ENCODE measurements around the gene ELP4. TPM values are rescaled to one million over a fixed set of nuclear protein-coding genes. Genes with fewer than 3 reads are reported as not detected.

Gene ELP4
- total and polyA plus RNA-seq, 2 experiments from 2014 or later = 12.3 to 25.1 TPM

- TF ChIP-seq CTCF (IDR thresholded peaks at IDR 0.05; ENCODE audit: poor library complexity) (no peak), EZH2 (IDR thresholded peaks at IDR 0.05; ENCODE audit: borderline replicate concordance) (peak; percentile 68), EZH2phosphoT487 (IDR thresholded peaks at IDR 0.05; ENCODE audit: low read depth, severe bottlenecking, unreplicated experiment) (peak; percentile 20)
- no peak overlapping the region for H2AFZ ChIP-seq
- no peaks in the 10 kb centered on the region for H4K20me1 ChIP-seq (ENCODE audit: insufficient read depth, poor library complexity, severe bottlenecking)
- DNase-seq (ENCODE audit: low spot score) = no peak
- peaks cover 37% of the 10 kb centered on the region for H3K4me1 ChIP-seq (ENCODE audit: insufficient read depth)
- H3K36me3 ChIP-seq (replicated peaks; ENCODE audit: insufficient read depth, low read depth) = no peaks in the 10 kb centered on the region
- H3K4me2 ChIP-seq = no peak overlapping the region
- 8% methylated on average over 9 of the region's 9 CpGs for WGBS (ENCODE audit: low lambda C conversion rate, missing lambda C conversion rate)
- H3K9me2 ChIP-seq (replicated peaks; ENCODE audit: insufficient read depth) = no peaks in the 10 kb centered on the region
- no peak overlapping the region for H3K27ac ChIP-seq
- H3K27me3 ChIP-seq = peaks cover 100% of the 10 kb centered on the region
- H3K79me2 ChIP-seq = no peaks in the 10 kb centered on the region
- no peak overlapping the region for H3K4me3 ChIP-seq
- H3K9me3 ChIP-seq (ENCODE audit: low read depth) = no peaks in the 10 kb centered on the region
These were observed 298.5 kb downstream of the ELP4 start for GRCh38 chr11:31807799-31808667.

GRCh38 chr11:31808721-31809540 lies 299.4 kb downstream of the ELP4 start:
- Histone ChIP-seq H3K9me3 (ENCODE audit: low read depth) (no peaks in the 10 kb centered on the region), H3K27ac (no peak overlapping the region), H2AFZ (no peak overlapping the region), H4K20me1 (ENCODE audit: insufficient read depth, poor library complexity, severe bottlenecking) (no peaks in the 10 kb centered on the region), H3K36me3 (replicated peaks; ENCODE audit: insufficient read depth, low read depth) (no peaks in the 10 kb centered on the region), H3K4me3 (no peak overlapping the region), H3K9me2 (replicated peaks; ENCODE audit: insufficient read depth) (no peaks in the 10 kb centered on the region), H3K79me2 (no peaks in the 10 kb centered on the region), H3K4me1 (ENCODE audit: insufficient read depth) (peaks cover 43% of the 10 kb centered on the region), H3K27me3 (peaks cover 100% of the 10 kb centered on the region), H3K4me2 (no peak overlapping the region)
- DNase-seq (ENCODE audit: low spot score) = no peak
- TF ChIP-seq EZH2phosphoT487 (IDR thresholded peaks at IDR 0.05; ENCODE audit: low read depth, severe bottlenecking, unreplicated experiment) (peak; percentile 24), EZH2 (IDR thresholded peaks at IDR 0.05; ENCODE audit: borderline replicate concordance) (no peak)
- WGBS (ENCODE audit: low lambda C conversion rate, missing lambda C conversion rate) = 6% methylated on average over 21 of the region's 21 CpGs

- Histone ChIP-seq H3K4me2 (peak overlapping the region; percentile 83), H3K4me1 (ENCODE audit: insufficient read depth) (peaks cover 40% of the 10 kb centered on the region), H3K36me3 (replicated peaks; ENCODE audit: insufficient read depth, low read depth) (no peaks in the 10 kb centered on the region), H3K27me3 (peaks cover 100% of the 10 kb centered on the region), H4K20me1 (ENCODE audit: insufficient read depth, poor library complexity, severe bottlenecking) (no peaks in the 10 kb centered on the region), H3K4me3 (no peak overlapping the region), H3K9me3 (ENCODE audit: low read depth) (no peaks in the 10 kb centered on the region), H2AFZ (no peak overlapping the region), H3K79me2 (no peaks in the 10 kb centered on the region), H3K9me2 (replicated peaks; ENCODE audit: insufficient read depth) (no peaks in the 10 kb centered on the region), H3K27ac (no peak overlapping the region)
- DNase-seq (ENCODE audit: low spot score) = no peak
- TF ChIP-seq EZH2phosphoT487 (IDR thresholded peaks at IDR 0.05; ENCODE audit: low read depth, severe bottlenecking, unreplicated experiment) (peak; percentile 20), EZH2 (IDR thresholded peaks at IDR 0.05; ENCODE audit: borderline replicate concordance) (no peak)
- 12% methylated on average over 6 of the region's 6 CpGs for WGBS (ENCODE audit: low lambda C conversion rate, missing lambda C conversion rate)
These were observed 299.9 kb downstream of the ELP4 start for GRCh38 chr11:31809541-31809856.

- no peak for TF ChIP-seq EZH2phosphoT487 (IDR thresholded peaks at IDR 0.05; ENCODE audit: low read depth, severe bottlenecking, unreplicated experiment)
- TF ChIP-seq EZH2 (IDR thresholded peaks at IDR 0.05; ENCODE audit: borderline replicate concordance) = peak; percentile 73
- Histone ChIP-seq H3K4me3 (peak overlapping the region; percentile 12), H3K9me2 (replicated peaks; ENCODE audit: insufficient read depth) (no peaks in the 10 kb centered on the region), H3K9me3 (ENCODE audit: low read depth) (no peaks in the 10 kb centered on the region), H3K36me3 (replicated peaks; ENCODE audit: insufficient read depth, low read depth) (no peaks in the 10 kb centered on the region), H3K27me3 (peaks cover 100% of the 10 kb centered on the region), H2AFZ (peak overlapping the region; percentile 12), H3K4me1 (ENCODE audit: insufficient read depth) (peaks cover 35% of the 10 kb centered on the region), H4K20me1 (ENCODE audit: insufficient read depth, poor library complexity, severe bottlenecking) (no peaks in the 10 kb centered on the region), H3K4me2 (peak overlapping the region; percentile 83), H3K27ac (no peak overlapping the region), H3K79me2 (no peaks in the 10 kb centered on the region)
- WGBS (ENCODE audit: low lambda C conversion rate, missing lambda C conversion rate) = 2% methylated on average over 87 of the region's 91 CpGs
- peak; percentile 61 for DNase-seq (ENCODE audit: low spot score)
These were observed 300.6 kb downstream of the ELP4 start for GRCh38 chr11:31809857-31810778.
